MM.1S (cell line): ENCODE measurements around the gene UPK3BL2.
"Not testable (repeated sequence)": the region's sequence is repeated elsewhere in the genome, so short reads cannot be mapped to it uniquely, and the experiment has no call there.

ENCODE experiments used
- EZH2 ChIP-seq: fragments of 300-600 bp; sonication (generic); optimal IDR thresholded peaks from 2 replicates; pipeline ENCODE3; 2017; ENCODE audit warnings: low read depth, mild to moderate bottlenecking, antibody characterized with exemption, low read length, mixed read lengths
- EZH2phosphoT487 ChIP-seq: fragments of 300-600 bp; sonication (generic); IDR thresholded peaks from 2 replicates; pipeline ENCODE4 v1.6.1; 2018; ENCODE audit warnings: antibody characterized with exemption, low read length
- TF ChIP-seq, protein P1 (sequence below): fragments of 300-600 bp; sonication (generic); IDR thresholded peaks from 2 replicates; pipeline ENCODE4 v1.5.1; 2016; ENCODE audit warnings: antibody characterized with exemption, low read length, mixed read lengths

DNA sequence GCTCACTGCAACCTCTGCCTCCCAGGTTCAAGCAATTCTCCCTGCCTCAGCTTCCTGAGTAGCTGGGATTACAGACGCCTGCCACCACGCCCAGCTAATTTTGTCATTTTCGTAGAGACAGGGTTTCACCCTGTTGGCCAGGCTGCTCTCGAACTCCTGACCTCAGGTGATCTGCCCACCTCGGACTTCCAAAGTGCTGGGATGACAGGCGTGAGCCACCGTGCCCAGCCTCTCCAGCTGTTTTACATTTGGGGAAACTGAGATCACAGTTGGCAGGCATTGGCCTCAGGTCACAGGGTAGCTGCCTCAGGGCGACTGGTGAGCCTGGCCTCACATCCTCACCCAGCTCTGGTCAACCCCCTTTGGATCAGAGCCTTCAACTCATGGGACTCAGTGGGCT lies 32.9 kb downstream of the UPK3BL2 start:
- TF ChIP-seq, protein P1, sequence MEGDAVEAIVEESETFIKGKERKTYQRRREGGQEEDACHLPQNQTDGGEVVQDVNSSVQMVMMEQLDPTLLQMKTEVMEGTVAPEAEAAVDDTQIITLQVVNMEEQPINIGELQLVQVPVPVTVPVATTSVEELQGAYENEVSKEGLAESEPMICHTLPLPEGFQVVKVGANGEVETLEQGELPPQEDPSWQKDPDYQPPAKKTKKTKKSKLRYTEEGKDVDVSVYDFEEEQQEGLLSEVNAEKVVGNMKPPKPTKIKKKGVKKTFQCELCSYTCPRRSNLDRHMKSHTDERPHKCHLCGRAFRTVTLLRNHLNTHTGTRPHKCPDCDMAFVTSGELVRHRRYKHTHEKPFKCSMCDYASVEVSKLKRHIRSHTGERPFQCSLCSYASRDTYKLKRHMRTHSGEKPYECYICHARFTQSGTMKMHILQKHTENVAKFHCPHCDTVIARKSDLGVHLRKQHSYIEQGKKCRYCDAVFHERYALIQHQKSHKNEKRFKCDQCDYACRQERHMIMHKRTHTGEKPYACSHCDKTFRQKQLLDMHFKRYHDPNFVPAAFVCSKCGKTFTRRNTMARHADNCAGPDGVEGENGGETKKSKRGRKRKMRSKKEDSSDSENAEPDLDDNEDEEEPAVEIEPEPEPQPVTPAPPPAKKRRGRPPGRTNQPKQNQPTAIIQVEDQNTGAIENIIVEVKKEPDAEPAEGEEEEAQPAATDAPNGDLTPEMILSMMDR = not testable (repeated sequence)
- TF ChIP-seq EZH2, EZH2phosphoT487: not testable (repeated sequence)
